HEK293 (cell line): Measurements from ENCODE around the gene ANO2.
A peak's percentile ranks its signal among the peaks of the same experiment; 100 is the strongest.

ENCODE experiments used
- BCL11A ChIP-seq: fragments of 450-650 bp; formaldehyde crosslinking; IDR thresholded peaks from 2 replicates; pipeline ENCODE4 v1.5.1; 2016; ENCODE audit warnings: low read depth, missing biosample characterization, missing genetic modification characterization
- FEZF1 ChIP-seq: fragments of 450-650 bp; formaldehyde crosslinking; IDR thresholded peaks from 2 replicates; pipeline ENCODE4 v1.5.1; 2016; ENCODE audit warnings: missing biosample characterization, missing genetic modification characterization
- GLI4 ChIP-seq: fragments of 450-650 bp; formaldehyde crosslinking; IDR thresholded peaks from 2 replicates; pipeline ENCODE4 v1.5.1; 2016; ENCODE audit warnings: missing biosample characterization, missing genetic modification characterization
- MZF1 ChIP-seq: fragments of 450-650 bp; formaldehyde crosslinking; IDR thresholded peaks from 2 replicates; pipeline ENCODE4 v1.5.1; 2017; ENCODE audit warnings: missing biosample characterization, missing genetic modification characterization, borderline replicate concordance
- OVOL3 ChIP-seq: fragments of 450-650 bp; formaldehyde crosslinking; IDR thresholded peaks from 2 replicates; pipeline ENCODE4 v1.5.1; 2016; ENCODE audit warnings: missing biosample characterization, missing genetic modification characterization
- ZNF146 ChIP-seq: fragments of 450-650 bp; formaldehyde crosslinking; IDR thresholded peaks from 2 replicates; pipeline ENCODE4 v1.5.1; 2016; ENCODE audit warnings: missing biosample characterization, missing genetic modification characterization
- ZNF169 ChIP-seq: fragments of 450-650 bp; formaldehyde crosslinking; IDR thresholded peaks from 2 replicates; pipeline ENCODE4 v1.5.1; 2016; ENCODE audit warnings: missing biosample characterization, missing genetic modification characterization
- ZNF202 ChIP-seq: fragments of 450-650 bp; formaldehyde crosslinking; IDR thresholded peaks from 2 replicates; pipeline ENCODE4 v1.5.1; 2016; ENCODE audit warnings: missing biosample characterization, missing genetic modification characterization, borderline replicate concordance
- ZNF248 ChIP-seq: fragments of 450-650 bp; formaldehyde crosslinking; IDR thresholded peaks from 2 replicates; pipeline ENCODE4 v1.5.1; 2017; ENCODE audit warnings: missing biosample characterization, missing genetic modification characterization
- ZNF354C ChIP-seq: fragments of 450-650 bp; formaldehyde crosslinking; IDR thresholded peaks from 2 replicates; pipeline ENCODE4 v1.5.1; 2016; ENCODE audit warnings: missing biosample characterization, missing genetic modification characterization, low read depth, borderline replicate concordance
- ZNF426 ChIP-seq: fragments of 450-650 bp; formaldehyde crosslinking; IDR thresholded peaks from 2 replicates; pipeline ENCODE4 v1.5.1; 2017; ENCODE audit warnings: missing biosample characterization, missing genetic modification characterization, mild to moderate bottlenecking, inconsistent platforms, moderate library complexity
- ZNF433 ChIP-seq: fragments of 450-650 bp; formaldehyde crosslinking; IDR thresholded peaks from 2 replicates; pipeline ENCODE4 v1.5.1; 2016; ENCODE audit warnings: missing biosample characterization, missing genetic modification characterization, low read depth
- ZNF549 ChIP-seq: fragments of 450-650 bp; IDR thresholded peaks from 2 replicates; pipeline ENCODE4 v1.5.1; 2018; ENCODE audit warnings: missing biosample characterization, missing genetic modification characterization, mild to moderate bottlenecking, inconsistent platforms, moderate library complexity
- ZNF560 ChIP-seq: fragments of 450-650 bp; formaldehyde crosslinking; IDR thresholded peaks from 2 replicates; pipeline ENCODE4 v1.5.1; 2017; ENCODE audit warnings: missing biosample characterization, missing genetic modification characterization, borderline replicate concordance
- ZNF610 ChIP-seq: fragments of 450-650 bp; formaldehyde crosslinking; IDR thresholded peaks from 2 replicates; pipeline ENCODE4 v1.5.1; 2016; ENCODE audit warnings: missing biosample characterization, missing genetic modification characterization, borderline replicate concordance
- ZNF654 ChIP-seq: fragments of 450-650 bp; formaldehyde crosslinking; IDR thresholded peaks from 2 replicates; pipeline ENCODE4 v1.5.1; 2016; ENCODE audit warnings: low read depth, missing biosample characterization, missing genetic modification characterization
- ZNF664 ChIP-seq: fragments of 450-650 bp; formaldehyde crosslinking; IDR thresholded peaks from 2 replicates; pipeline ENCODE4 v1.5.1; 2016; ENCODE audit warnings: missing biosample characterization, missing genetic modification characterization
- ZNF670 ChIP-seq: fragments of 450-650 bp; formaldehyde crosslinking; IDR thresholded peaks from 2 replicates; pipeline ENCODE4 v1.5.1; 2016; ENCODE audit warnings: missing biosample characterization, missing genetic modification characterization, low read depth
- ZNF768 ChIP-seq: fragments of 450-650 bp; formaldehyde crosslinking; IDR thresholded peaks from 2 replicates; pipeline ENCODE4 v1.5.1; 2018; ENCODE audit warnings: missing biosample characterization, mild to moderate bottlenecking, missing genetic modification characterization
- ZNF785 ChIP-seq: fragments of 450-650 bp; formaldehyde crosslinking; IDR thresholded peaks from 2 replicates; pipeline ENCODE4 v1.5.1; 2016; ENCODE audit warnings: missing biosample characterization, missing genetic modification characterization
- ZSCAN30 ChIP-seq: fragments of 450-650 bp; IDR thresholded peaks from 2 replicates; pipeline ENCODE4 v1.5.1; 2018; ENCODE audit warnings: missing biosample characterization, mild to moderate bottlenecking, missing genetic modification characterization, moderate library complexity
- TF ChIP-seq, protein P1 (sequence below): fragments of 450-650 bp; formaldehyde crosslinking; IDR thresholded peaks from 2 replicates; pipeline ENCODE4 v1.5.1; 2016; ENCODE audit warnings: missing biosample characterization, missing genetic modification characterization
- TF ChIP-seq, protein P2 (sequence below): fragments of 450-650 bp; formaldehyde crosslinking; IDR thresholded peaks from 2 replicates; pipeline ENCODE4 v1.5.1; 2017; ENCODE audit warnings: missing biosample characterization, mild to moderate bottlenecking, missing genetic modification characterization, moderate library complexity
- TF ChIP-seq, protein P3 (sequence below): fragments of 450-650 bp; formaldehyde crosslinking; IDR thresholded peaks from 2 replicates; pipeline ENCODE4 v1.5.1; 2016; ENCODE audit warnings: missing biosample characterization, missing genetic modification characterization
- TF ChIP-seq, protein P4 (sequence below): fragments of 450-650 bp; formaldehyde crosslinking; IDR thresholded peaks from 2 replicates; pipeline ENCODE4 v1.5.1; 2016; ENCODE audit warnings: missing biosample characterization, missing genetic modification characterization, borderline replicate concordance
- TF ChIP-seq, protein P5 (sequence below): fragments of 450-650 bp; formaldehyde crosslinking; IDR thresholded peaks from 2 replicates; pipeline ENCODE4 v1.5.1; 2016; ENCODE audit warnings: missing biosample characterization, missing genetic modification characterization

ANO2 gene

DNA sequence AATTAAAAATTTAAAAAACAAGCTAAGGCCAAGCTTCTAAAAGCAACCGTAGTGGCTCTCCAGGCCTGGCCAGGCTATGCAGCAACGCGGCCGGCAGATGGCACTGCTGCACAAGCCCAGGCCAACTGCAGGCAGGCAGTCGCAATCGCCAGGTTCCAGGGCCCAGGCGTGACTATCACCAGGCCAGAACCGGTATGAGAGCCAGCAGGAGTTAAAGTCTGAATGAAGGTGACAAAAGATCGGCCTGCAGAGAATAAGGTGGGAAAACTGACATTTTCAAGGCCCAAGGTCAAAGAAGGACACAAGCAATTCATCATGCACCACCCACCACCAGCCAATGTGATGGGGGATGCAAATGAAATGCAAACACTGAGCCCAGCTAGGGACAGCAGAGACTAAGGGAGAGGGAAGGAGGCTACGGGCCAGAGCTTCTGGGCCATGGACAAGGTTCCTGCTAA is 43.6 kb upstream of the ANO2 start (continued):
- no peak for TF ChIP-seq ZNF610 (tag by site-specific recombination)
- TF ChIP-seq BCL11A = no peak
- TF ChIP-seq, protein P1, sequence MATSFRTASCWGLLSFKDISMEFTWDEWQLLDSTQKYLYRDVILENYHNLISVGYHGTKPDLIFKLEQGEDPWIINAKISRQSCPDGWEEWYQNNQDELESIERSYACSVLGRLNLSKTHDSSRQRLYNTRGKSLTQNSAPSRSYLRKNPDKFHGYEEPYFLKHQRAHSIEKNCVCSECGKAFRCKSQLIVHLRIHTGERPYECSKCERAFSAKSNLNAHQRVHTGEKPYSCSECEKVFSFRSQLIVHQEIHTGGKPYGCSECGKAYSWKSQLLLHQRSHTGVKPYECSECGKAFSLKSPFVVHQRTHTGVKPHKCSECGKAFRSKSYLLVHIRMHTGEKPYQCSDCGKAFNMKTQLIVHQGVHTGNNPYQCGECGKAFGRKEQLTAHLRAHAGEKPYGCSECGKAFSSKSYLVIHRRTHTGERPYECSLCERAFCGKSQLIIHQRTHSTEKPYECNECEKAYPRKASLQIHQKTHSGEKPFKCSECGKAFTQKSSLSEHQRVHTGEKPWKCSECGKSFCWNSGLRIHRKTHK (tag by site-specific recombination) = no peak
- TF ChIP-seq, protein P2, sequence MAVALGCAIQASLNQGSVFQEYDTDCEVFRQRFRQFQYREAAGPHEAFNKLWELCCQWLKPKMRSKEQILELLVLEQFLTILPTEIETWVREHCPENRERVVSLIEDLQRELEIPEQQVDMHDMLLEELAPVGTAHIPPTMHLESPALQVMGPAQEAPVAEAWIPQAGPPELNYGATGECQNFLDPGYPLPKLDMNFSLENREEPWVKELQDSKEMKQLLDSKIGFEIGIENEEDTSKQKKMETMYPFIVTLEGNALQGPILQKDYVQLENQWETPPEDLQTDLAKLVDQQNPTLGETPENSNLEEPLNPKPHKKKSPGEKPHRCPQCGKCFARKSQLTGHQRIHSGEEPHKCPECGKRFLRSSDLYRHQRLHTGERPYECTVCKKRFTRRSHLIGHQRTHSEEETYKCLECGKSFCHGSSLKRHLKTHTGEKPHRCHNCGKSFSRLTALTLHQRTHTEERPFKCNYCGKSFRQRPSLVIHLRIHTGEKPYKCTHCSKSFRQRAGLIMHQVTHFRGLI = no peak
- no peak for TF ChIP-seq ZNF169 (tag by site-specific recombination)
- TF ChIP-seq ZNF248 (tag by site-specific recombination) = no peak
- peak; percentile 98 for TF ChIP-seq ZNF654 (tag by site-specific recombination)
- no peak for TF ChIP-seq FEZF1 (tag by site-specific recombination)
- TF ChIP-seq ZNF549 (tag by site-specific recombination) = no peak
- TF ChIP-seq ZNF670 (tag by site-specific recombination) = no peak
- 0 out of 2 replicates have a peak, but pooled peaks have one; percentile 41 for TF ChIP-seq GLI4 (tag by site-specific recombination)
- TF ChIP-seq, protein P3, sequence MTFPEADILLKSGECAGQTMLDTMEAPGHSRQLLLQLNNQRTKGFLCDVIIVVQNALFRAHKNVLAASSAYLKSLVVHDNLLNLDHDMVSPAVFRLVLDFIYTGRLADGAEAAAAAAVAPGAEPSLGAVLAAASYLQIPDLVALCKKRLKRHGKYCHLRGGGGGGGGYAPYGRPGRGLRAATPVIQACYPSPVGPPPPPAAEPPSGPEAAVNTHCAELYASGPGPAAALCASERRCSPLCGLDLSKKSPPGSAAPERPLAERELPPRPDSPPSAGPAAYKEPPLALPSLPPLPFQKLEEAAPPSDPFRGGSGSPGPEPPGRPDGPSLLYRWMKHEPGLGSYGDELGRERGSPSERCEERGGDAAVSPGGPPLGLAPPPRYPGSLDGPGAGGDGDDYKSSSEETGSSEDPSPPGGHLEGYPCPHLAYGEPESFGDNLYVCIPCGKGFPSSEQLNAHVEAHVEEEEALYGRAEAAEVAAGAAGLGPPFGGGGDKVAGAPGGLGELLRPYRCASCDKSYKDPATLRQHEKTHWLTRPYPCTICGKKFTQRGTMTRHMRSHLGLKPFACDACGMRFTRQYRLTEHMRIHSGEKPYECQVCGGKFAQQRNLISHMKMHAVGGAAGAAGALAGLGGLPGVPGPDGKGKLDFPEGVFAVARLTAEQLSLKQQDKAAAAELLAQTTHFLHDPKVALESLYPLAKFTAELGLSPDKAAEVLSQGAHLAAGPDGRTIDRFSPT (tag by site-specific recombination) = no peak
- TF ChIP-seq ZSCAN30 (tag by site-specific recombination) = peak; percentile 60; the same call in 1 of the 2 replicates
- TF ChIP-seq ZNF146 (tag by site-specific recombination) = no peak
- TF ChIP-seq, protein P4, sequence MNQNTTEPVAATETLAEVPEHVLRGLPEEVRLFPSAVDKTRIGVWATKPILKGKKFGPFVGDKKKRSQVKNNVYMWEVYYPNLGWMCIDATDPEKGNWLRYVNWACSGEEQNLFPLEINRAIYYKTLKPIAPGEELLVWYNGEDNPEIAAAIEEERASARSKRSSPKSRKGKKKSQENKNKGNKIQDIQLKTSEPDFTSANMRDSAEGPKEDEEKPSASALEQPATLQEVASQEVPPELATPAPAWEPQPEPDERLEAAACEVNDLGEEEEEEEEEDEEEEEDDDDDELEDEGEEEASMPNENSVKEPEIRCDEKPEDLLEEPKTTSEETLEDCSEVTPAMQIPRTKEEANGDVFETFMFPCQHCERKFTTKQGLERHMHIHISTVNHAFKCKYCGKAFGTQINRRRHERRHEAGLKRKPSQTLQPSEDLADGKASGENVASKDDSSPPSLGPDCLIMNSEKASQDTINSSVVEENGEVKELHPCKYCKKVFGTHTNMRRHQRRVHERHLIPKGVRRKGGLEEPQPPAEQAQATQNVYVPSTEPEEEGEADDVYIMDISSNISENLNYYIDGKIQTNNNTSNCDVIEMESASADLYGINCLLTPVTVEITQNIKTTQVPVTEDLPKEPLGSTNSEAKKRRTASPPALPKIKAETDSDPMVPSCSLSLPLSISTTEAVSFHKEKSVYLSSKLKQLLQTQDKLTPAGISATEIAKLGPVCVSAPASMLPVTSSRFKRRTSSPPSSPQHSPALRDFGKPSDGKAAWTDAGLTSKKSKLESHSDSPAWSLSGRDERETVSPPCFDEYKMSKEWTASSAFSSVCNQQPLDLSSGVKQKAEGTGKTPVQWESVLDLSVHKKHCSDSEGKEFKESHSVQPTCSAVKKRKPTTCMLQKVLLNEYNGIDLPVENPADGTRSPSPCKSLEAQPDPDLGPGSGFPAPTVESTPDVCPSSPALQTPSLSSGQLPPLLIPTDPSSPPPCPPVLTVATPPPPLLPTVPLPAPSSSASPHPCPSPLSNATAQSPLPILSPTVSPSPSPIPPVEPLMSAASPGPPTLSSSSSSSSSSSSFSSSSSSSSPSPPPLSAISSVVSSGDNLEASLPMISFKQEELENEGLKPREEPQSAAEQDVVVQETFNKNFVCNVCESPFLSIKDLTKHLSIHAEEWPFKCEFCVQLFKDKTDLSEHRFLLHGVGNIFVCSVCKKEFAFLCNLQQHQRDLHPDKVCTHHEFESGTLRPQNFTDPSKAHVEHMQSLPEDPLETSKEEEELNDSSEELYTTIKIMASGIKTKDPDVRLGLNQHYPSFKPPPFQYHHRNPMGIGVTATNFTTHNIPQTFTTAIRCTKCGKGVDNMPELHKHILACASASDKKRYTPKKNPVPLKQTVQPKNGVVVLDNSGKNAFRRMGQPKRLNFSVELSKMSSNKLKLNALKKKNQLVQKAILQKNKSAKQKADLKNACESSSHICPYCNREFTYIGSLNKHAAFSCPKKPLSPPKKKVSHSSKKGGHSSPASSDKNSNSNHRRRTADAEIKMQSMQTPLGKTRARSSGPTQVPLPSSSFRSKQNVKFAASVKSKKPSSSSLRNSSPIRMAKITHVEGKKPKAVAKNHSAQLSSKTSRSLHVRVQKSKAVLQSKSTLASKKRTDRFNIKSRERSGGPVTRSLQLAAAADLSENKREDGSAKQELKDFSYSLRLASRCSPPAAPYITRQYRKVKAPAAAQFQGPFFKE (tag by site-specific recombination) = no peak
- TF ChIP-seq, protein P5, sequence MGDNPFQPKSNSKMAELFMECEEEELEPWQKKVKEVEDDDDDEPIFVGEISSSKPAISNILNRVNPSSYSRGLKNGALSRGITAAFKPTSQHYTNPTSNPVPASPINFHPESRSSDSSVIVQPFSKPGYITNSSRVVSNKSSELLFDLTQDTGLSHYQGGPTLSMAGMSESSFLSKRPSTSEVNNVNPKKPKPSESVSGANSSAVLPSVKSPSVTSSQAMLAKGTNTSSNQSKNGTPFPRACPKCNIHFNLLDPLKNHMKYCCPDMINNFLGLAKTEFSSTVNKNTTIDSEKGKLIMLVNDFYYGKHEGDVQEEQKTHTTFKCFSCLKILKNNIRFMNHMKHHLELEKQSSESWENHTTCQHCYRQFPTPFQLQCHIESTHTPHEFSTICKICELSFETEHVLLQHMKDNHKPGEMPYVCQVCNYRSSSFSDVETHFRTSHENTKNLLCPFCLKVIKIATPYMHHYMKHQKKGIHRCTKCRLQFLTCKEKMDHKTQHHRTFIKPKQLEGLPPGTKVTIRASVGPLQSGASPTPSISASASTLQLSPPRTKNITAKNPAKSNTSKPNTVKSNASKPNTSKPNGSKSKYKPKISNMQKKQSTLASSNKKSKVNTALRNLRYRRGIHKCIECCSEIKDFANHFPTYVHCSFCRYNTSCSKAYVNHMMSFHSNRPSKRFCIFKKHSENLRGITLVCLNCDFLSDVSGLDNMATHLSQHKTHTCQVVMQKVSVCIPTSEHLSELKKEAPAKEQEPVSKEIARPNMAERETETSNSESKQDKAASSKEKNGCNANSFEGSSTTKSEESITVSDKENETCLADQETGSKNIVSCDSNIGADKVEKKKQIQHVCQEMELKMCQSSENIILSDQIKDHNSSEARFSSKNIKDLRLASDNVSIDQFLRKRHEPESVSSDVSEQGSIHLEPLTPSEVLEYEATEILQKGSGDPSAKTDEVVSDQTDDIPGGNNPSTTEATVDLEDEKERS = no peak
- TF ChIP-seq ZNF664 = no peak
- no peak for TF ChIP-seq ZNF202 (tag by site-specific recombination)
- no peak for TF ChIP-seq ZNF426 (tag by site-specific recombination)
- no peak for TF ChIP-seq ZNF433 (tag by site-specific recombination)
- no peak for TF ChIP-seq ZNF560 (tag by site-specific recombination)
- TF ChIP-seq OVOL3 (tag by site-specific recombination) = no peak
- TF ChIP-seq ZNF785 = no peak
- no peak for TF ChIP-seq ZNF768 (tag by site-specific recombination)
- TF ChIP-seq ZNF354C (tag by site-specific recombination) = no peak
- TF ChIP-seq MZF1 (tag by site-specific recombination) = no peak
